Measurements from ENCODE around the gene CSH2. TPM values are rescaled to one million over a fixed set of nuclear protein-coding genes. Genes with fewer than 3 reads are reported as not detected.

The CSH2 gene
- total RNA-seq, 4 donors from 2014 or later, result not detected

DNA sequence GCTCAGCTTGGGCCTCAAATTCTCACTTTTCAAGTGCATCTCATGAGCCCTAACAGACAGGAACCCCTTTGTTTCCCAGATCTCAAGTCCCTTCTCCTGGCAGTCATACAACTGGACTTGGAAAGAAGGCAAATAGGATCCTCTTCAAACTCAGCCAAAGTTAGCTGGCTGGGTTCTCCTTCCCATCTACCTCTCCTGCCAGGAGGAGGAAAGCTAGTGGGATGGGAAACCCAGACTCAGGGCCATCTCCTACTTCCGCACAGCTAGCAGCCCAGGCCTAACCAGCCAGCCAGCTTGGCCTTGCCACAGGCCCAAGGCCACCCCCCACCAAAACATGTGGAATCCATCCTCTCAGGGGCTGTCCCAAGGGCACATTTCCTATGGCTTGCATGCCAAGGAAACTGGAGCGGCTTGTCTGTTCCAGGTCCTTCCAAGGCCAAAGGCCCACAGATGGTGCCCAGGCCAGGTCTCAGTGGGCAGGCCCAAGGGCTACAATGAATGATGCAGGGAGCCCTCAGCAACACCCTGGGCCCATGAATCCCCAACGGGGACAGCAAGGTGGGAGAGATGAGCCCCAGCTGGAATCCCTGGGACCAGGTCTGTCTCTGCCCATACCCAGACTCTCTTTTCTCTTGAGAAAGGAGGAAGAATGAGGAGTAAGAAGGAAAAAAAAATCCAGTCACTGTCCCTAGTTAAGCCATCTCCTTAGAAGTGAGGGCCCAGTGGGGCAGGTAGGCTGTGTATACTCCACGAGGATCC, 32.7 kb downstream of the CSH2 start:
- DNase-seq, result no peak
- H3K27me3 ChIP-seq, result no peaks in the 10 kb centered on the region
- peak overlapping the region; percentile 85 to 96 (median 88) for H3K27ac ChIP-seq
- H3K9me3 ChIP-seq, result no peaks in the 10 kb centered on the region
- H3K36me3 ChIP-seq, result peaks cover 7 to 11% of the 10 kb centered on the region in 2 donors
- H3K4me1 ChIP-seq, result peaks cover 55 to 58% of the 10 kb centered on the region in 2 donors
- 43 to 46% methylated on average over 4 of the region's 4 CpGs for WGBS, 2 donors
- H3K4me3 ChIP-seq (replicated peaks in 1 of 3), result peak overlapping the region in 1 of 3 donors; percentile 89
- intact Hi-C loops (cut with DNase I), result no loop called here
- TF ChIP-seq CTCF (IDR thresholded peaks at IDR 0.05) (no peak), POLR2A (IDR thresholded peaks at IDR 0.05) (no peak)

DNA sequence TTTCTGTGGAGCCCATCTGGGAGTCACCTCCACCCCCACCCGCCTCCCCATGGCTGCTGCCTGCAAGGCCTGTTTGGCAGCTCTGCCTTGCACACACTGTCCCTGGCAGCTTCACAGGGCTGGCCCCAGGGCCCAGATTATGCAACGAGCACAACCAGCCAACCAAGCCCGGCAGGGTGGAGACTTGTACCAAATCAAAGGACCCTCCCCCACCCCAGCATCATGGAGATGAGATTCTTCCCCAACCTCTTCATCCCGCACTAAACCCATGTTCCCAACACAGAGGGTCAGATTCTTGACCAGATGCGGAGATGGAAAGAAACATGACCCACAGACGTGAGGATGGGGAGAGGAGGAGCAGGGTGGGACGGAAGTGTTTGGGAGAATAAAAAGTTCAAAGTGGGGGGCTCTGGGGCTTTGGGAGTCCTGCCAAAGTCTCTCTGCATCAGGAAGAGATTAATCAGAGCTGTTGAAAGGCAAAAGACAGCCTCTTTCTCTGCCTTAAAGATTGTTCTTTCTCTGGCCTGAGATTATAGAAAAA, 34.8 kb downstream of the CSH2 start:
- peaks cover 50 to 60% of the 10 kb centered on the region in 2 donors for H3K4me1 ChIP-seq
- H3K27me3 ChIP-seq, result no peaks in the 10 kb centered on the region

DNA sequence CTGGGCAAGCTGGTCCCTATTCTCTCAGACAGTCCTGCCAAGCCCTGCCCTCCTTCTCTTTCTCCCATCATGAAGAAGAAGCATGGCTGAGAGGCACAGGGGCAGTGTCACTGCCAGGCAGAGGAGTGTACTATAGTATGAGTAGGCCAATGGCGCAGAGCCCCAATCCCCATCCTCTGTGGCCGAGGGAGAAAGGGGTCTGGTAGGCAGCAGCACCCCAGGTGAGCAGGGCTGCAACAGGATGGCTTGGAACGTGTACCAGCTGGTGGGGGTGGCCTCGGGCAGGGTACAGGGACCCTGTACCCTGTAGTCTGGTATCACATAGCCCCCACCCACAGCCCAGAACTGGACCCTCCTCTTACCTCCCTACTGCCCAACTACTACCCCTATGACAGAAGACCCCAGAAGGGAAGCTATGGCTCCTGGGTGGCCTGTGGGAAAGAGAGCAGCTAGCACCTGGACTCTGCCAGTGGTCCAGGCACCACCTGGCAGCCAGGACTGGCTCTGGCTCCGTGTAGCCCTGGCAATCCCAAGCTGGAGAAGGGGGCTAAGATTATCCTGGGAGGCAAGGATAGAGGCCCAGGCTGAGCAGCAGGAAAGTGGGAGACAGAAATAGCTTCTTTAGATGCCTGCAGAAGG, 35.4 kb downstream of the CSH2 start:
- intact Hi-C loops (cut with DNase I), result loop anchor here (5.0 kb wide), 1 partner anchor 66 kb away; the partner anchor contains the start of genes CCDC47 and DDX42
- peaks cover 48 to 58% of the 10 kb centered on the region in 2 donors for H3K4me1 ChIP-seq
- TF ChIP-seq POLR2A (IDR thresholded peaks at IDR 0.05) (no peak), CTCF (IDR thresholded peaks at IDR 0.05) (no peak)

More for the DNA sequence above, 34.8 kb downstream of the CSH2 start:
- intact Hi-C loops (cut with DNase I), result loop anchor here (5.0 kb wide), 1 partner anchor 66 kb away; the partner anchor contains the start of genes CCDC47 and DDX42
- Histone ChIP-seq H3K27ac (peak overlapping the region; percentile 37 to 82 (median 76)), H3K36me3 (peaks cover 25 to 29% of the 10 kb centered on the region in 2 donors), H3K4me3 (replicated peaks in 1 of 3) (no peak overlapping the region), H3K9me3 (no peaks in the 10 kb centered on the region)
- TF ChIP-seq CTCF (IDR thresholded peaks at IDR 0.05) (no peak), POLR2A (IDR thresholded peaks at IDR 0.05) (peak in 1 of 2 donors; percentile 44)
- WGBS, 2 donors, result 40 to 48% methylated on average over 6 to 7 of the region's 7 CpGs
- peak; percentile 95 to 96 for DNase-seq

GRCh38 chr17:63837480-63837879, 36.0 kb downstream of the CSH2 start:
- no peak for TF ChIP-seq POLR2A (IDR thresholded peaks at IDR 0.05)
- no peak for TF ChIP-seq CTCF (IDR thresholded peaks at IDR 0.05)
- Histone ChIP-seq H3K9me3 (no peaks in the 10 kb centered on the region), H3K36me3 (peaks cover 37 to 41% of the 10 kb centered on the region in 2 donors), H3K4me1 (peaks cover 48 to 58% of the 10 kb centered on the region in 2 donors), H3K4me3 (replicated peaks in 1 of 3) (no peak overlapping the region), H3K27me3 (no peaks in the 10 kb centered on the region), H3K27ac (peak overlapping the region; percentile 76 to 86 (median 82))
- DNase-seq, result no peak
- intact Hi-C loops (cut with DNase I), result loop anchor here (5.0 kb wide), 1 partner anchor 65 kb away; the partner anchor contains the start of genes CCDC47 and DDX42
- WGBS, 2 donors, result 89 to 92% methylated on average over 5 to 7 of the region's 12 CpGs

More for the DNA sequence above, 35.4 kb downstream of the CSH2 start:
- H3K27me3 ChIP-seq, result no peaks in the 10 kb centered on the region
- 71 to 75% methylated on average over 1 to 3 of the region's 5 CpGs for WGBS, 2 donors
- DNase-seq, result no peak
- no peak overlapping the region for H3K4me3 ChIP-seq (replicated peaks in 1 of 3)
- H3K9me3 ChIP-seq, result no peaks in the 10 kb centered on the region
- peaks cover 31 to 35% of the 10 kb centered on the region in 2 donors for H3K36me3 ChIP-seq
- peak overlapping the region; percentile 76 to 86 (median 82) for H3K27ac ChIP-seq

All from thyroid gland (tissue), 4 donors.